HG03060 (cell line): ENCODE data around the gene TMEM143.
"Not testable (repeated sequence)": the region's sequence is repeated elsewhere in the genome, so short reads cannot be mapped to it uniquely, and the experiment has no call there.

ENCODE experiments used
- ATAC-seq: cut with Tn5 transposase; IDR thresholded peaks from one replicate; pipeline ENCODE4 v1.9.1; 2021; ENCODE audit warnings: low read depth, moderate number of reproducible peaks; ENCODE audit not compliant: unreplicated experiment

Gene TMEM143

DNA sequence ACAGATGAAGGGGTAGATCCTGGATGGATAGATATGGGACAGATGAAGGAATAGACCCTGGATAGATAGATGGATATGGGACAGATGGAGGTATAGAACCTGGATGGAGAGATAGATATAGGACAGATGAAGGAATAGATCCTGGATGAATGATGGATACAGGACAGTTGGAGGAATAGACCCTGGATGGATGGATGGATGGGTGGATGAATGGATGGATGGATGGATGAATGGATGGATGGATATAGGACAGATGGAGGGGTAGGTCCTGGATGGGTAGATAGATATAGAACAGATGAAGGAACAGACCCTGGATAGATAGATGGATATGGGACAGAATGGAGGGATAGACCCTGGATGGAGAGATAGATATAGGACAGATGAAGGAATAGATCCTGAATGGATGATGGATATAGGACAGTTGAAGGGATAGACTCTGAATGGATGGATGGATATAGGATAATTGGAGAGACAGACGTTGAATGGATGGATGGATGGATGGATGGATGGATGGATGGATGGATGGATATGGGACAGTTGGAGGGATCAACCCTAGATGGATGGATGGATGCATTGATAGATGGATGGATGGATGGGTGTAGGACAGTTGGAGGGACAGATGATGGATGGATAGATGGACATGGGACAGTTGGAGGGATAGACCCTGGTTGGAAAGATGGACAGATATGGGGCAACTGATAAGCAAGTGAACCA, 61.7 kb downstream of the TMEM143 start:
- ATAC-seq = no peak

GRCh38 chr19:48297975-48298374, 65.8 kb downstream of the TMEM143 start:
- no peak for ATAC-seq

- no peak for ATAC-seq
Observed at GRCh38 chr19:48296963-48297734, 66.6 kb downstream of the TMEM143 start.

GRCh38 chr19:48295458-48295857, 68.3 kb downstream of the TMEM143 start:
- ATAC-seq = no peak

DNA sequence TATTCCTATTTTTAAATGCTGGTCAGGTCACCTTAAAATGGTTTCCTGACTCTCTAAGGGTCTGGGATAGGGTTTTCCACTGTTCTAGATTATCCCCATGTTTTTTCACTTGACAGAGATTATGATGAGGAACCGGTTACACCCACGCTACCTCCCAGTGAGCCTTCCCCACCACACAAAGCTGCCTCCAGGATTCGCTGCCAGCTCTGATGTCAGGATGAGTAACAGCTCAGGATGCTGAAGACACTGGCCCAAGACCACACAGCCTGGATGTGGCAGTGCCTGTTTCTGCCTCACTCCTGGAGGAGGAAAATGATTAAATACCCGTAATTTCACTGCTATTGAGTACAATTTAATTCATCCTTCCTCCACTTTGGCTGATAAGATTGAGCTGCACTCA, 70.9 kb downstream of the TMEM143 start:
- no peak for ATAC-seq

- ATAC-seq = not testable (repeated sequence)
Observed at GRCh38 chr19:48291489-48291815, 72.3 kb downstream of the TMEM143 start.

DNA sequence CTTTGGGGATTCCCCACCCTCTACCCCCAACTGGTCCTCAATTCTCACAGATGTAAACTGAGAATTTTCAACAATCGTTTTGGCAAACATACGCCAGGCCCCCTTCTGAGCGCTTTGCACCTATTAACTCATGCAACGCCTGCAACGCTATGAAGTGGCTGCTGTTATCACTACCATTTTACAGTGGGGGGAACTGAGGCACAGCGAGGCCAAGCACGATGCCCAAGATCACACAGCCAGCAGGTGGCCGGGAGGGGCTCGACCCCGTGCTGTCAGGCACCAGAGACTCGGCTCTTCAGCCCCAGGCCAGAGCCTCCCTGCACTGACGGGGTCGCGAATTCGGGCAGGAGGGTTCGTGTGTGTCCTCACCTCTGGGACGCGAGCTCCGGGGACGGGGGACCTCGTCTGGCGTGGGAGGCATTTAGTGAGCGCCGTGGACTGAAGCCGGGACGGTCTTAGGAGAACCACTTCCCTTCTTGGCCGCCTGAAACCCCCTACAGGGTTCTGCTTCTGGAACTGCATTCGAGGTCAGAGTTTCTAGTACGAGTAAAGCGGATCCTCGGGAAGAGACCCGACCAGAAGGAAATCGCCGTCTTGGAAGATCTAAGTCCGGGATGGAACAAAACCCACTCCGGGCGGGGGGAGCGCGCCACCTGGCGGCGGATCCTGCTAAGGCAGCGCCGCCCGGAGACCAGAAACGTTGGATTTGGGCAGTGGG, 72.8 kb downstream of the TMEM143 start:
- no peak for ATAC-seq

- ATAC-seq = no peak
Observed at GRCh38 chr19:48290401-48290770, 73.4 kb downstream of the TMEM143 start.

DNA sequence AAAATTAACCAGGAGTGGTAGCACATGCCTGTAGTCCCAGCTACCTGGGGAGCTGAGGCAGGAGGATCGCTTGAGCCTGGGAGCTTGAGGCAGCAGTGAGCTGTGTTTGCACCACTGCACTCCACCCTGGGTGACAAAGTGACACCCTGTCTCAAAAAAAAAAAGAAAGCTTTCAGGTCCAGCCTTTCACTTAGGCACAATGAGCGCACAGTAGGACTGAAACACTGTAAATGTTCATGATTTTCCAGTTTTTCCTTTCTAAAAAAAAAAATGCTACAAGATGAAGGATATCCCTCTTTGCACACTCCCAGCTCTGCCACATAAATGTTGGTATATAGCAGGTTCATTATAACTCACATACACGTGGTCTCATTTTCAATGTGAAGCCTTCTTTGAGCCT, 76.0 kb downstream of the TMEM143 start:
- ATAC-seq = no peak

DNA sequence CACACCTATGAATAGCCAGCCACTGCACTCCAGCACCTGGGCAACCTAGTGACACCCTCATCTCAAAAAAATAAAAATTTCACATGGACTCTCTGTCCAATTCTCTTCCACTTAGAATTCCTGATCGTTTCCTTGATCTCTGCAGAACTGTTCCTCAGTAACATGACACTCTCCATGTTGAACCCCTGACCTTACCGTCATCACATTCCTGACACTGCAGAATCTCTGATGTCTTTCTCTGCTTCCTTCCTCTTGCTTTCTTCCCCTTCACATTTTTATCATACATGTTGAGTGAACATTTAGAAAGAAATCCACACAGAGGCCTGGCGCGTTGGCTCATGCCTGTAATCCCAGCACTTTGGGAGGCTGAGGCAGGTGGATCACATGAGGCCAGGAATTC, 78.8 kb downstream of the TMEM143 start:
- no peak for ATAC-seq

GRCh38 chr19:48283908-48284307, 79.8 kb downstream of the TMEM143 start:
- ATAC-seq = no peak
